Kidney (tissue), 22 donors: ENCODE results near the gene SF3B6. TPM values are rescaled to one million over a fixed set of nuclear protein-coding genes. Genes with fewer than 3 reads are reported as not detected.

Experiments
- DNase-seq, 5 donors: peaks; one replicate each; pipeline ENCODE4 v3.0.0-alpha.2; 2013 to 2020
- FAIRE-seq: peaks from 2 replicates; lab custom pipeline; 2012; peaks lifted over from hg19 to GRCh38; lab: Jason Lieb, UNC
- H3K27ac ChIP-seq, 2 donors: one replicate each; pipeline ENCODE4 v1.7.0; 2013; ENCODE audit warnings: low read depth in 2 of 2, low read length in 2 of 2, inconsistent platforms in 1 of 2
- H3K27me3 ChIP-seq: one replicate; pipeline ENCODE4 v1.7.1; 2013; ENCODE audit warnings: low read length, inconsistent platforms; ENCODE audit not compliant: control insufficient read depth, insufficient read depth
- H3K36me3 ChIP-seq, 3 donors: one replicate each; pipeline versions ENCODE4 v1.7.0 to v1.7.1; 2013; ENCODE audit warnings: low read length in 3 of 3, control low read depth in 1 of 3, inconsistent platforms in 1 of 3; ENCODE audit not compliant: insufficient read depth in 3 of 3, control insufficient read depth in 2 of 3
- H3K4me1 ChIP-seq, 3 donors: one replicate each; pipeline versions ENCODE4 v1.7.0 to v1.7.1; 2013; ENCODE audit warnings: low read length in 3 of 3, inconsistent platforms in 1 of 3, low read depth in 1 of 3; ENCODE audit not compliant: control insufficient read depth in 2 of 3, insufficient read depth in 2 of 3
- H3K4me3 ChIP-seq, 3 donors: one replicate each; pipeline versions ENCODE4 v1.7.0 to v1.8.1; 2013; ENCODE audit warnings: low read length in 3 of 3, control low read depth in 1 of 3, inconsistent platforms in 1 of 3
- H3K9ac ChIP-seq, 3 donors: one replicate each; pipeline versions ENCODE4 v1.7.0 to v1.7.1; 2013; ENCODE audit warnings: low read length in 3 of 3, control low read depth in 1 of 3, inconsistent platforms in 1 of 3
- H3K9me3 ChIP-seq, 3 donors: one replicate each; pipeline versions ENCODE4 v1.7.0 to v1.7.1; 2013; ENCODE audit warnings: low read length in 3 of 3, control low read depth in 1 of 3, inconsistent platforms in 1 of 3; ENCODE audit not compliant: control insufficient read depth in 2 of 3, insufficient read depth in 1 of 3
- CTCF ChIP-seq: IDR thresholded peaks from 3 replicates; pipeline ENCODE4 v1.5.1; 2012; ENCODE audit warnings: mild to moderate bottlenecking, moderate library complexity, borderline replicate concordance; ENCODE audit not compliant: insufficient read depth; ENCODE audit errors: extremely low read depth
- intact Hi-C: fragments of 100-400 bp; cut with DNase I; formaldehyde crosslinking; loops from one replicate; pipeline ENCODE4 v1.11.1; 2022
- long read RNA-seq, 10 donors: library from polyadenylated mRNA in 1 of 10; unstranded in 1 of 10; transcript quantifications; one replicate each; pipeline ENCODE4 v2.0.0 and lab custom pipeline, GENCODE V29; 2021 to 2026
- polyA plus RNA-seq: library from polyadenylated mRNA; stranded (reverse); fragments of 350-450 nt; fragmentation: Illumina TruSeq; extraction: RNeasy Lipid Tissue Mini Kit (QIAGEN cat#74804); gene quantifications from one replicate; pipeline ENCODE4 v1.2.3, GENCODE V29; 2014; ENCODE audit warnings: low read depth, low replicate concordance; ENCODE audit not compliant: insufficient read depth
- total RNA-seq: library from RNA; stranded (reverse); fragmentation: NEBNext Ultra II Directional; extraction: Animal tissue kit (Norgen Biotek cat#: 25700); gene quantifications from one replicate; pipeline ENCODE4 v1.2.1, GENCODE V29; 2021
- donor health status: control.
- donor health status: control.
- donor health status: control.
- donor health status: control.
- donor health status: control.
- donor health status: DM: yes; HTN: yes; CAD: no.
- donor health status: Normal renal cell carcinoma (clear cell type).

Gene SF3B6
- total RNA-seq (74.8 TPM), polyA plus RNA-seq (170 TPM)
- long read RNA-seq, donor 1, transcript SF3B6-201 (4 exons, 770 nt) = major isoform, 101 of 102 reads
- long read RNA-seq, donor 1, partial matches to known transcripts = 0 of 102 reads
- long read RNA-seq, donor 1, other reads (novel, unspliced or antisense) = 0 of 102 reads
- long read RNA-seq, donor 2, transcript SF3B6-201 (4 exons, 770 nt) = major isoform, 131 of 145 reads
- long read RNA-seq, donor 2, partial matches to known transcripts = 0 of 145 reads
- long read RNA-seq, donor 2, other reads (novel, unspliced or antisense) = 13 of 145 reads
- long read RNA-seq, donor 3, transcript SF3B6-201 (4 exons, 770 nt) = major isoform, 142 of 158 reads
- long read RNA-seq, donor 3, partial matches to known transcripts = 6 of 158 reads
- long read RNA-seq, donor 3, other reads (novel, unspliced or antisense) = 8 of 158 reads
- long read RNA-seq, donor 4, transcript SF3B6-201 (4 exons, 770 nt) = major isoform, 86 of 88 reads
- long read RNA-seq, donor 4, partial matches to known transcripts = 0 of 88 reads
- long read RNA-seq, donor 4, other reads (novel, unspliced or antisense) = 0 of 88 reads
- long read RNA-seq, donor 5, transcript SF3B6-201 (4 exons, 770 nt) = major isoform, 12 of 12 reads
- long read RNA-seq, donor 5, partial matches to known transcripts = 0 of 12 reads
- long read RNA-seq, donor 5, other reads (novel, unspliced or antisense) = 0 of 12 reads
- long read RNA-seq, donor 6, transcript SF3B6-201 (4 exons, 770 nt) = major isoform, 308 of 409 reads
- long read RNA-seq, donor 6, transcript SF3B6-202 (2 exons, 720 nt) = minor isoform, 5 of 409 reads
- long read RNA-seq, donor 6, partial matches to known transcripts = 52 of 409 reads
- long read RNA-seq, donor 6, other reads (novel, unspliced or antisense) = 44 of 409 reads
- long read RNA-seq, donor 7, transcript SF3B6-201 (4 exons, 770 nt) = major isoform, 49 of 55 reads
- long read RNA-seq, donor 7, partial matches to known transcripts = 6 of 55 reads
- long read RNA-seq, donor 7, other reads (novel, unspliced or antisense) = 0 of 55 reads
- long read RNA-seq, donor 8, transcript SF3B6-201 (4 exons, 770 nt) = major isoform, 129 of 164 reads
- long read RNA-seq, donor 8, partial matches to known transcripts = 20 of 164 reads
- long read RNA-seq, donor 8, other reads (novel, unspliced or antisense) = 15 of 164 reads
- long read RNA-seq, donor 9, transcript SF3B6-201 (4 exons, 770 nt) = major isoform, 71 of 85 reads
- long read RNA-seq, donor 9, partial matches to known transcripts = 13 of 85 reads
- long read RNA-seq, donor 9, other reads (novel, unspliced or antisense) = 0 of 85 reads
- long read RNA-seq, donor 10, transcript SF3B6-201 (4 exons, 770 nt) = major isoform, 131 of 173 reads
- long read RNA-seq, donor 10, partial matches to known transcripts = 32 of 173 reads
- long read RNA-seq, donor 10, other reads (novel, unspliced or antisense) = 9 of 173 reads

- H3K4me3 ChIP-seq = peak within 1 kb of the TSS; percentile 94 to 100 (median 99)
- no peaks in the 10 kb centered on the region for H3K27me3 ChIP-seq
- intact Hi-C loops = no loop called here
- peak; percentile 73 for FAIRE-seq
- DNase-seq = peak; percentile 99 to 100 (median 100)
- H3K9ac ChIP-seq = peak within 1 kb of the TSS; percentile 77 to 92 (median 87)
- peaks cover 0 to 5% (median 0%) of the 10 kb centered on the region in 3 donors for H3K4me1 ChIP-seq
- peaks cover 5 to 18% (median 7%) of the 10 kb centered on the region in 3 donors for H3K36me3 ChIP-seq
- no peak for TF ChIP-seq CTCF
- peak within 1 kb of the TSS; percentile 87 to 97 for H3K27ac ChIP-seq
- no peaks in the 10 kb centered on the region for H3K9me3 ChIP-seq
These were observed at the start of gene SF3B6 for GRCh38 chr2:24075915-24076848. Gene SF3B6, minus strand, starts transcription at chr2:24076326. Its CDS starts 97 bp downstream, at chr2:24076229.

- Histone ChIP-seq H3K27ac (peak overlapping the region; percentile 79 to 90), H3K36me3 (no peaks in the 10 kb centered on the region), H3K9ac (peak overlapping the region; percentile 24 to 93 (median 93)), H3K9me3 (no peaks in the 10 kb centered on the region), H3K27me3 (no peaks in the 10 kb centered on the region), H3K4me3 (peak overlapping the region; percentile 63 to 92 (median 77)), H3K4me1 (peaks cover 0 to 9% (median 2%) of the 10 kb centered on the region in 3 donors)
- intact Hi-C loops = no loop called here
- DNase-seq = no peak
- no peak for TF ChIP-seq CTCF
- no peak for FAIRE-seq
These were observed 47.9 kb upstream of the SF3B6 start for GRCh38 chr2:24123922-24124580.
